Common myeloid progenitor, CD34-positive (primary cell): Measurements from ENCODE around the gene ME2.

Source experiments
- CTCF ChIA-PET: fragments of 350-600 bp; sonication (Branson Sonifier 250); formaldehyde crosslinking; loops from one replicate; lab custom pipeline; 2021; ENCODE audit warnings: antibody characterized with exemption; lab: Charles Lee
- POLR2A ChIA-PET: fragments of 350-600 bp; sonication (Branson Sonifier 250); formaldehyde crosslinking; loops from one replicate; lab custom pipeline; 2021; ENCODE audit warnings: antibody characterized with exemption; lab: Charles Lee
- DNase-seq, 3 donors: peaks; one replicate each; pipeline versions ENCODE4 v3.0.0 to v3.0.0-alpha.2; 2013
- H3K27ac ChIP-seq, 2 experiments: 1 replicate in 1 of 2; 2 replicates in 1 of 2; pipeline ENCODE4 v1.7.0; 2013; ENCODE audit warnings: inconsistent platforms in 2 of 2, low read length in 2 of 2, mild to moderate bottlenecking in 2 of 2, low read depth in 1 of 2, moderate library complexity in 1 of 2; ENCODE audit not compliant: severe bottlenecking in 2 of 2, insufficient read depth in 1 of 2, poor library complexity in 1 of 2
- H3K27me3 ChIP-seq, 5 experiments: replicated peaks in 2 of 5; 1 replicate in 3 of 5; 2 replicates in 2 of 5; pipeline versions ENCODE4 v1.6.1 to v1.7.0; 2013; ENCODE audit warnings: low read length in 4 of 5, mild to moderate bottlenecking in 2 of 5, moderate library complexity in 2 of 5, inconsistent platforms in 1 of 5; ENCODE audit not compliant: insufficient read depth in 5 of 5, control insufficient read depth in 4 of 5
- H3K36me3 ChIP-seq, 4 experiments: 1 replicate in 2 of 4; 2 replicates in 2 of 4; pipeline versions ENCODE4 v1.6.1 to v1.7.0; 2013; ENCODE audit warnings: low read length in 3 of 4, control low read depth in 1 of 4, mild to moderate bottlenecking in 1 of 4; ENCODE audit not compliant: control insufficient read depth in 4 of 4, insufficient read depth in 4 of 4
- H3K4me1 ChIP-seq, 4 experiments: 1 replicate in 3 of 4; 2 replicates in 1 of 4; pipeline versions ENCODE4 v1.6.1 to v1.7.1; 2013; ENCODE audit warnings: low read length in 3 of 4, mild to moderate bottlenecking in 3 of 4, control low read depth in 1 of 4, inconsistent platforms in 1 of 4, moderate library complexity in 1 of 4; ENCODE audit not compliant: control insufficient read depth in 4 of 4, insufficient read depth in 4 of 4; ENCODE audit errors: control extremely low read depth in 1 of 4
- H3K4me3 ChIP-seq, 7 experiments: 1 replicate in 4 of 7; 2 replicates in 3 of 7; pipeline versions ENCODE4 v1.5.1 to v1.7.0; 2013; ENCODE audit warnings: mild to moderate bottlenecking in 7 of 7, low read length in 6 of 7, moderate library complexity in 6 of 7, inconsistent platforms in 2 of 7, low read depth in 2 of 7, control low read depth in 1 of 7; ENCODE audit not compliant: insufficient read depth in 4 of 7, control insufficient read depth in 1 of 7; ENCODE audit errors: extremely low read depth in 1 of 7
- H3K9me3 ChIP-seq, 5 experiments: 1 replicate in 4 of 5; 2 replicates in 1 of 5; pipeline versions ENCODE4 v1.6.1 to v1.7.1; 2013; ENCODE audit warnings: low read length in 4 of 5, mild to moderate bottlenecking in 2 of 5, inconsistent platforms in 1 of 5, low read depth in 1 of 5, moderate library complexity in 1 of 5; ENCODE audit not compliant: control insufficient read depth in 4 of 5, insufficient read depth in 2 of 5; ENCODE audit errors: control extremely low read depth in 1 of 5
- WGBS: methylation state at CpG from one replicate; pipeline ENCODE4 v1.1.5; 2013; ENCODE audit not compliant: insufficient coverage; 5-methylcytosine and 5-hydroxymethylcytosine counted together

ME2 gene

GRCh38 chr18:50977037-50977760, 98.3 kb downstream of the ME2 start:
- Histone ChIP-seq H3K27me3 (no peaks in the 10 kb centered on the region), H3K4me1 (no peaks in the 10 kb centered on the region), H3K9me3 (peaks cover 0 to 25% (median 13%) of the 10 kb centered on the region in 5 experiments), H3K36me3 (peaks cover 28 to 59% (median 38%) of the 10 kb centered on the region in 4 experiments), H3K4me3 (no peak overlapping the region), H3K27ac (no peak overlapping the region)
- peak in 1 of 3 donors; percentile 6 for DNase-seq
- WGBS: 100% methylated on average over 5 of the region's 5 CpGs
- ChIA-PET POLR2A (no interaction called here), CTCF (no interaction called here)

- Histone ChIP-seq H3K9me3 (peaks cover 0 to 17% (median 11%) of the 10 kb centered on the region in 5 experiments), H3K4me1 (no peaks in the 10 kb centered on the region), H3K27ac (no peak overlapping the region), H3K4me3 (no peak overlapping the region), H3K36me3 (peaks cover 20 to 41% (median 26%) of the 10 kb centered on the region in 4 experiments), H3K27me3 (no peaks in the 10 kb centered on the region)
- DNase-seq: no peak
- POLR2A ChIA-PET: no interaction called here
- CTCF ChIA-PET: no interaction called here
- no CpG with 5 or more reads among the region's 1 CpG for WGBS
Observed at GRCh38 chr18:50981381-50981780, 102.5 kb downstream of the ME2 start.

GRCh38 chr18:50982086-50982801, 103.3 kb downstream of the ME2 start:
- CTCF ChIA-PET: no interaction called here

GRCh38 chr18:50982802-50983179, 103.9 kb downstream of the ME2 start:
- WGBS: 93% methylated on average over 3 of the region's 3 CpGs
- ChIA-PET CTCF (no interaction called here), POLR2A (no interaction called here)
- DNase-seq: peak in 2 of 3 donors; percentile 15 to 21
- Histone ChIP-seq H3K9me3 (peaks cover 0 to 6% (median 2%) of the 10 kb centered on the region in 5 experiments), H3K27me3 (no peaks in the 10 kb centered on the region), H3K4me3 (no peak overlapping the region), H3K27ac (no peak overlapping the region), H3K4me1 (no peaks in the 10 kb centered on the region), H3K36me3 (peaks cover 13 to 29% (median 25%) of the 10 kb centered on the region in 4 experiments)

More at GRCh38 chr18:50982086-50982801, 103.3 kb downstream of the ME2 start:
- POLR2A ChIA-PET: no interaction called here
- Histone ChIP-seq H3K27ac (no peak overlapping the region), H3K4me3 (no peak overlapping the region), H3K36me3 (peaks cover 15 to 35% (median 23%) of the 10 kb centered on the region in 4 experiments), H3K4me1 (no peaks in the 10 kb centered on the region), H3K27me3 (no peaks in the 10 kb centered on the region), H3K9me3 (peaks cover 0 to 11% (median 5%) of the 10 kb centered on the region in 5 experiments)
- no peak for DNase-seq
- 97% methylated on average over 5 of the region's 8 CpGs for WGBS

GRCh38 chr18:50986360-50987087, 107.6 kb downstream of the ME2 start:
- no peak overlapping the region for H3K27ac ChIP-seq
- 100% methylated on average over 2 of the region's 2 CpGs for WGBS
- ChIA-PET POLR2A (no interaction called here), CTCF (interaction anchor here (1.2 to 1.5 kb wide), 2 partner anchors 11 to 65 kb away, joined by 3 read pairs; no protein-coding TSS in a partner anchor)
- no peaks in the 10 kb centered on the region for H3K4me1 ChIP-seq
- H3K9me3 ChIP-seq: no peaks in the 10 kb centered on the region
- H3K4me3 ChIP-seq: no peak overlapping the region
- no peaks in the 10 kb centered on the region for H3K27me3 ChIP-seq
- H3K36me3 ChIP-seq: peaks cover 4 to 18% (median 8%) of the 10 kb centered on the region in 4 experiments
- DNase-seq: no peak

- DNase-seq: no peak
Observed at GRCh38 chr18:50987261-50987660, 108.3 kb downstream of the ME2 start.

More at GRCh38 chr18:50987261-50987660, 108.3 kb downstream of the ME2 start:
- Histone ChIP-seq H3K9me3 (no peaks in the 10 kb centered on the region), H3K4me3 (no peak overlapping the region), H3K27me3 (no peaks in the 10 kb centered on the region), H3K36me3 (peaks cover 4 to 18% (median 8%) of the 10 kb centered on the region in 4 experiments), H3K27ac (no peak overlapping the region), H3K4me1 (no peaks in the 10 kb centered on the region)
- CTCF ChIA-PET: interaction anchor here (0.7 to 1.5 kb wide), 3 partner anchors 10 to 64 kb away, joined by 3 read pairs; no protein-coding TSS in a partner anchor
- POLR2A ChIA-PET: no interaction called here
- WGBS: 100% methylated on average over 1 of the region's 2 CpGs
